Keratinocyte (primary cell): ENCODE measurements around the gene AVL9. TPM values are rescaled to one million over a fixed set of nuclear protein-coding genes. Genes with fewer than 3 reads are reported as not detected.

Source experiments
- DNase-seq: peaks from one replicate; pipeline ENCODE4 v3.0.0-alpha.2; 2011; ENCODE audit warnings: low read depth, missing footprints, low spot score
- FAIRE-seq: peaks from 2 replicates; lab custom pipeline; 2011; peaks lifted over from hg19 to GRCh38; lab: Jason Lieb, UNC
- H2AFZ ChIP-seq: 2 replicates; pipeline ENCODE4 v1.6.0; 2012; ENCODE audit warnings: low read length, control low read depth, inconsistent platforms; ENCODE audit not compliant: control insufficient read depth
- H3K27ac ChIP-seq: 2 replicates; pipeline ENCODE4 v1.5.1; 2011; ENCODE audit warnings: low read length; ENCODE audit not compliant: control insufficient read depth, insufficient read depth
- H3K27me3 ChIP-seq: 3 replicates; pipeline ENCODE4 v1.6.0; 2011; ENCODE audit warnings: low read length; ENCODE audit not compliant: control insufficient read depth, insufficient read depth; ENCODE audit errors: extremely low read depth
- H3K36me3 ChIP-seq, 2 experiments: 2 replicates in 1 of 2; 3 replicates in 1 of 2; pipeline ENCODE4 v1.5.1; 2011; ENCODE audit warnings: low read length in 2 of 2, mild to moderate bottlenecking in 1 of 2; ENCODE audit not compliant: control insufficient read depth in 2 of 2, insufficient read depth in 2 of 2; ENCODE audit errors: extremely low read depth in 1 of 2
- H3K4me1 ChIP-seq: 3 replicates; pipeline ENCODE4 v1.5.1; 2011; ENCODE audit warnings: low read length; ENCODE audit not compliant: control insufficient read depth, insufficient read depth; ENCODE audit errors: extremely low read depth
- H3K4me2 ChIP-seq: 3 replicates; pipeline ENCODE4 v1.6.0; 2011; ENCODE audit warnings: low read depth, low read length; ENCODE audit not compliant: control insufficient read depth, insufficient read depth; ENCODE audit errors: extremely low read depth
- H3K4me3 ChIP-seq, 3 experiments: fragments of 200-600 bp in 1 of 3; sonication (generic) in 1 of 3; 2 replicates in 2 of 3; 3 replicates in 1 of 3; pipeline ENCODE4 v1.5.1; 2011 to 2016; ENCODE audit warnings: low read length in 3 of 3, mild to moderate bottlenecking in 3 of 3, control low read depth in 2 of 3, inconsistent platforms in 1 of 3, low read depth in 1 of 3, mixed read lengths in 1 of 3, mixed run types in 1 of 3, moderate library complexity in 1 of 3; ENCODE audit not compliant: control insufficient read depth in 2 of 3, insufficient read depth in 2 of 3; ENCODE audit errors: extremely low read depth in 1 of 3
- H3K79me2 ChIP-seq: 2 replicates; pipeline ENCODE4 v1.6.0; 2012; ENCODE audit warnings: low read length; ENCODE audit not compliant: control insufficient read depth, insufficient read depth
- H3K9ac ChIP-seq: 3 replicates; pipeline ENCODE4 v1.6.0; 2011; ENCODE audit warnings: low read length; ENCODE audit not compliant: control insufficient read depth, insufficient read depth; ENCODE audit errors: extremely low read depth
- H3K9me1 ChIP-seq: 3 replicates; pipeline ENCODE4 v1.6.0; 2011; ENCODE audit warnings: low read length; ENCODE audit not compliant: control insufficient read depth, insufficient read depth; ENCODE audit errors: extremely low read depth
- H3K9me3 ChIP-seq: 2 replicates; pipeline ENCODE4 v1.5.1; 2012; ENCODE audit warnings: low read depth, low read length; ENCODE audit not compliant: control insufficient read depth
- H4K20me1 ChIP-seq: 3 replicates; pipeline ENCODE4 v1.6.0; 2011; ENCODE audit warnings: low read length; ENCODE audit not compliant: control insufficient read depth, insufficient read depth; ENCODE audit errors: extremely low read depth
- EZH2 ChIP-seq: IDR thresholded peaks from one replicate; pipeline ENCODE4 v1.6.1; 2012; ENCODE audit warnings: inconsistent platforms, mild to moderate bottlenecking, low read length, moderate library complexity
- dilution Hi-C: fragments of 300-500 bp; cut with MboI; formaldehyde crosslinking; loops from one replicate; pipeline ENCODE4 v1.7.0; 2020; ENCODE audit warnings: low sequenced_read_pairs; ENCODE audit not compliant: extremely low pct_ligation_motif_present
- polyA plus RNA-seq, 5 experiments: library from polyadenylated mRNA; depleted of rRNA in 3 of 5; stranded (reverse) in 3 of 5; stranded (forward) in 1 of 5; unstranded in 1 of 5; fragments of >200 nt; gene quantifications; 1 replicate in 1 of 5; 2 replicates in 3 of 5; 3 replicates in 1 of 5; pipeline versions ENCODE4 v1.2.1 to v1.2.3, GENCODE V29; 2011 to 2012; ENCODE audit warnings: missing spikeins in 2 of 5, low read depth in 1 of 5, low replicate concordance in 1 of 5
- TF ChIP-seq, protein P1 (sequence below), 3 experiments: IDR thresholded peaks in 1 of 3; conservative IDR thresholded peaks in 1 of 3; optimal IDR thresholded peaks in 1 of 3; 2 replicates in 2 of 3; 3 replicates in 1 of 3; pipeline versions ENCODE3 to v1.5.1; 2011; ENCODE audit warnings: low read length in 3 of 3, mild to moderate bottlenecking in 3 of 3, moderate library complexity in 2 of 3, control low read depth in 1 of 3, inconsistent platforms in 1 of 3; ENCODE audit not compliant: insufficient read depth in 2 of 3; ENCODE audit errors: extremely low read depth in 1 of 3

AVL9 gene
- polyA plus RNA-seq, 1 donor (not counting 4 experiments of a cell fraction or from before 2014, with no cell fraction given), result 22.2 TPM

- DNase-seq (no peak), FAIRE-seq (no peak)
- no peak overlapping the region for H3K27ac ChIP-seq
- no peaks in the 10 kb centered on the region for H3K27me3 ChIP-seq
- no peak overlapping the region for H3K4me2 ChIP-seq
- no peaks in the 10 kb centered on the region for H3K4me1 ChIP-seq
- peaks cover 1 to 5% of the 10 kb centered on the region in 2 experiments for H3K36me3 ChIP-seq
- H3K9me3 ChIP-seq, result no peaks in the 10 kb centered on the region
- no peak overlapping the region for H3K4me3 ChIP-seq
- H3K9me1 ChIP-seq, result no peaks in the 10 kb centered on the region
- H4K20me1 ChIP-seq, result no peaks in the 10 kb centered on the region
- H3K79me2 ChIP-seq, result peaks cover 26% of the 10 kb centered on the region
- H3K9ac ChIP-seq, result no peak overlapping the region
- TF ChIP-seq EZH2, result no peak
- TF ChIP-seq, protein P1, sequence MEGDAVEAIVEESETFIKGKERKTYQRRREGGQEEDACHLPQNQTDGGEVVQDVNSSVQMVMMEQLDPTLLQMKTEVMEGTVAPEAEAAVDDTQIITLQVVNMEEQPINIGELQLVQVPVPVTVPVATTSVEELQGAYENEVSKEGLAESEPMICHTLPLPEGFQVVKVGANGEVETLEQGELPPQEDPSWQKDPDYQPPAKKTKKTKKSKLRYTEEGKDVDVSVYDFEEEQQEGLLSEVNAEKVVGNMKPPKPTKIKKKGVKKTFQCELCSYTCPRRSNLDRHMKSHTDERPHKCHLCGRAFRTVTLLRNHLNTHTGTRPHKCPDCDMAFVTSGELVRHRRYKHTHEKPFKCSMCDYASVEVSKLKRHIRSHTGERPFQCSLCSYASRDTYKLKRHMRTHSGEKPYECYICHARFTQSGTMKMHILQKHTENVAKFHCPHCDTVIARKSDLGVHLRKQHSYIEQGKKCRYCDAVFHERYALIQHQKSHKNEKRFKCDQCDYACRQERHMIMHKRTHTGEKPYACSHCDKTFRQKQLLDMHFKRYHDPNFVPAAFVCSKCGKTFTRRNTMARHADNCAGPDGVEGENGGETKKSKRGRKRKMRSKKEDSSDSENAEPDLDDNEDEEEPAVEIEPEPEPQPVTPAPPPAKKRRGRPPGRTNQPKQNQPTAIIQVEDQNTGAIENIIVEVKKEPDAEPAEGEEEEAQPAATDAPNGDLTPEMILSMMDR (optimal IDR thresholded peaks at IDR 0.05 in 1 of 3, IDR thresholded peaks at IDR 0.05 in 1 of 3, conservative IDR thresholded peaks at IDR 0.05 in 1 of 3; ENCODE audit: extremely low read depth in 1 of 3, insufficient read depth in 2 of 3, low read length in 3 of 3), result no peak
- dilution Hi-C loops, result no loop called here
- no peak overlapping the region for H2AFZ ChIP-seq
Measured at GRCh38 chr7:32542595-32542994, 47.3 kb downstream of the AVL9 start.

DNA sequence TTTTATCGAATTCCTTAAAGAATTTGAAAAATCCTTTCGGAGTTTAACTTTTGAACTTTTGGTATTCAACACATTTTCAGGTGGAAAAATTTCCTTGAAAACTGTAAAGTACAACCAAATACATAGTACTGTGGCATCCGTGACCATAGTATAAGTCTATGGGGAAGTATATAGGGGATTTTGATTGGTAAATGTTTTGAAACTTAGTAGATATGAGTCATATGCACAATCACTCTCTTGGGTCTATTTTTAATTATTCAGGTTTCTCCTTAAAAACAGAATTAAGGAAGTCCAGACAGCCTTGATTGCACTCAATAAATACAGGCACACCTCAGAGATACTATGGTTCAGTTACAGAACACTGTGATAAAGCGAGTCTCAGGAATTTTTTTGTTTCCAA lies 64.2 kb downstream of the AVL9 start:
- Histone ChIP-seq H3K4me2 (no peak overlapping the region), H3K4me1 (no peaks in the 10 kb centered on the region), H3K9ac (no peak overlapping the region), H3K36me3 (peaks cover 5 to 12% of the 10 kb centered on the region in 2 experiments), H3K27ac (no peak overlapping the region), H2AFZ (no peak overlapping the region), H3K79me2 (no peaks in the 10 kb centered on the region), H3K9me3 (no peaks in the 10 kb centered on the region), H3K9me1 (no peaks in the 10 kb centered on the region), H3K4me3 (no peak overlapping the region), H3K27me3 (no peaks in the 10 kb centered on the region), H4K20me1 (no peaks in the 10 kb centered on the region)
- TF ChIP-seq, protein P1 (optimal IDR thresholded peaks at IDR 0.05 in 1 of 3, IDR thresholded peaks at IDR 0.05 in 1 of 3, conservative IDR thresholded peaks at IDR 0.05 in 1 of 3; ENCODE audit: extremely low read depth in 1 of 3, insufficient read depth in 2 of 3, low read length in 3 of 3), result no peak
- TF ChIP-seq EZH2, result no peak
- dilution Hi-C loops, result no loop called here
- DNase-seq (no peak), FAIRE-seq (no peak)
